CD4-positive, alpha-beta T cell (primary cell): ENCODE results near the gene SHKBP1. TPM values are rescaled to one million over a fixed set of nuclear protein-coding genes. Genes with fewer than 3 reads are reported as not detected.

Experiments
- ATAC-seq: fragments of 200-7000 bp; cut with Tn5 transposase; one replicate; pipeline ENCODE4 v1.10.0; 2022; ENCODE audit warnings: mild to moderate bottlenecking; ENCODE audit not compliant: poor library complexity
- CTCF ChIA-PET: fragments of 350-600 bp; sonication (Branson Sonifier 250); formaldehyde crosslinking; loops from one replicate; lab custom pipeline; 2021; ENCODE audit warnings: antibody characterized with exemption, inconsistent platforms; lab: Charles Lee
- POLR2A ChIA-PET: fragments of 350-600 bp; sonication (Branson Sonifier 250); formaldehyde crosslinking; loops from one replicate; lab custom pipeline; 2021; ENCODE audit warnings: antibody characterized with exemption, inconsistent platforms; lab: Charles Lee
- DNase-seq, 14 experiments: peaks; one replicate each; pipeline ENCODE4 v3.0.0-alpha.2; 2013 to 2020; ENCODE audit warnings: mixed read lengths in 2 of 14
- H3K27ac ChIP-seq, 2 donors: one replicate each; pipeline versions ENCODE4 v1.5.1 to v1.7.0; 2013; ENCODE audit warnings: low read length in 2 of 2, low read depth in 1 of 2, mild to moderate bottlenecking in 1 of 2
- H3K27me3 ChIP-seq, 2 experiments: 1 replicate in 1 of 2; 2 replicates in 1 of 2; pipeline versions ENCODE4 v1.6.1 to v1.7.0; 2013; ENCODE audit warnings: low read length in 2 of 2, control low read depth in 1 of 2, mild to moderate bottlenecking in 1 of 2, moderate library complexity in 1 of 2; ENCODE audit not compliant: insufficient read depth in 2 of 2, control insufficient read depth in 1 of 2
- H3K36me3 ChIP-seq: one replicate; pipeline ENCODE4 v1.6.1; 2013; ENCODE audit warnings: low read length, control low read depth; ENCODE audit not compliant: insufficient read depth
- H3K4me1 ChIP-seq: one replicate; pipeline ENCODE4 v1.6.1; 2013; ENCODE audit warnings: low read length, control low read depth; ENCODE audit not compliant: insufficient read depth
- H3K4me3 ChIP-seq: one replicate; pipeline ENCODE4 v1.5.1; 2013; ENCODE audit warnings: mild to moderate bottlenecking, low read length, moderate library complexity
- H3K9me3 ChIP-seq, 2 experiments: 1 replicate in 1 of 2; 2 replicates in 1 of 2; pipeline versions ENCODE4 v1.6.1 to v1.7.0; 2013; ENCODE audit warnings: low read length in 2 of 2, mild to moderate bottlenecking in 2 of 2, control low read depth in 1 of 2, moderate library complexity in 1 of 2; ENCODE audit not compliant: control insufficient read depth in 1 of 2, insufficient read depth in 1 of 2
- H3K27ac Mint-ChIP-seq: one replicate; pipeline ENCODE4 v1.8.0; 2020; ENCODE audit warnings: mixed read lengths
- H3K27me3 Mint-ChIP-seq: one replicate; pipeline ENCODE4 v1.8.0; 2021; ENCODE audit warnings: mixed read lengths
- H3K36me3 Mint-ChIP-seq: one replicate; pipeline ENCODE4 v1.8.0; 2021; ENCODE audit warnings: low read depth, mixed read lengths
- H3K4me1 Mint-ChIP-seq: one replicate; pipeline ENCODE4 v1.8.0; 2021; ENCODE audit warnings: low read depth, mixed read lengths
- H3K4me3 Mint-ChIP-seq: one replicate; pipeline ENCODE4 v1.8.0; 2020; ENCODE audit warnings: mild to moderate bottlenecking, mixed read lengths
- H3K9me3 Mint-ChIP-seq: one replicate; pipeline ENCODE4 v1.8.0; 2020; ENCODE audit warnings: mixed read lengths
- CTCF ChIP-seq: fragments of 200-600 bp; IDR thresholded peaks from one replicate; pipeline ENCODE4 v1.8.0; 2022; ENCODE audit warnings: antibody characterized with exemption, mild to moderate bottlenecking
- intact Hi-C, 2 experiments: fragments of 100-400 bp; cut with DNase I in 1 of 2; cut with micrococcal nuclease in 1 of 2; formaldehyde crosslinking; loops; one replicate each; pipeline versions ENCODE4 v1.15.1 to v1.9.0; 2023 to 2025; cut with DNase I, micrococcal nuclease
- total RNA-seq, 174 experiments: library from RNA in 2 of 174; stranded (reverse) in 2 of 174; gene quantifications; one replicate each; pipeline ENCODE4 v1.2.3 and lab custom pipeline; 2021 to 2026

SHKBP1 gene
- total RNA-seq, 2 experiments from 2014 or later, result 82.5 to 92.9 TPM

GRCh38 chr19:40640744-40641143, 64.1 kb downstream of the SHKBP1 start:
- Histone ChIP-seq H3K4me3 (no peak overlapping the region), H3K27ac (no peak overlapping the region), H3K27me3 (peaks cover 0 to under 1% of the 10 kb centered on the region in 2 experiments), H3K4me1 (peaks cover 11% of the 10 kb centered on the region), H3K9me3 (no peaks in the 10 kb centered on the region), H3K36me3 (no peaks in the 10 kb centered on the region)
- intact Hi-C loops, result no loop called here
- Mint-ChIP-seq H3K27ac (no peak overlapping the region), H3K27me3 (no peaks in the 10 kb centered on the region), H3K36me3 (no peaks in the 10 kb centered on the region), H3K4me1 (peaks cover 7% of the 10 kb centered on the region), H3K4me3 (no peak overlapping the region), H3K9me3 (no peaks in the 10 kb centered on the region)
- DNase-seq (peak in 2 of 14 experiments; percentile 37 to 40), ATAC-seq (peak; percentile 37)
- ChIA-PET POLR2A (no interaction called here), CTCF (no interaction called here)
- TF ChIP-seq CTCF, result no peak

Other genes with a start within 250 kb of the SHKBP1 start
- 10 to 100 TPM; 10.1 to 11.2 TPM for gene C19orf47, start 228.5 kb upstream of the SHKBP1 start, total RNA-seq
- 10 to 100 TPM; 56.1 to 58.3 TPM for gene PLD3, start 228.2 kb upstream of the SHKBP1 start, total RNA-seq
- under 1 TPM; 0.08 to 0.11 TPM for gene HIPK4, start 186.7 kb upstream of the SHKBP1 start, total RNA-seq
- 1 to 10 TPM; 1.5 TPM for gene PRX, start 163.5 kb upstream of the SHKBP1 start, total RNA-seq
- gene SERTAD1, start 150.9 kb upstream of the SHKBP1 start, total RNA-seq, result 10 to 100 TPM; 26.4 to 26.5 TPM
- gene SERTAD3, start 132.5 kb upstream of the SHKBP1 start, total RNA-seq, result 10 to 100 TPM; 17.4 to 19.2 TPM
- 1 to 10 TPM; 4.3 to 5.2 TPM for gene BLVRB, start 111.1 kb upstream of the SHKBP1 start, total RNA-seq
- under 1 TPM; 0.59 to 0.88 TPM for gene SPTBN4, start 109.9 kb upstream of the SHKBP1 start, total RNA-seq
- gene LTBP4, start 24.5 kb downstream of the SHKBP1 start, total RNA-seq, result 100 to 1,000 TPM; 116 to 134 TPM
- gene NUMBL, start 113.8 kb downstream of the SHKBP1 start, total RNA-seq, result 1 to 10 TPM; 5.2 to 5.4 TPM
- gene COQ8B, start 140.0 kb downstream of the SHKBP1 start, total RNA-seq, result 10 to 100 TPM; 16.4 to 18.3 TPM
- gene ITPKC, start 140.2 kb downstream of the SHKBP1 start, total RNA-seq, result 1 to 10 TPM; 3.7 to 4.5 TPM
- 1 to 10 TPM; 3.9 to 5.7 TPM for gene ACTMAP, start 173.6 kb downstream of the SHKBP1 start, total RNA-seq
- 10 to 100 TPM; 60.3 to 76.7 TPM for gene SNRPA, start 174.3 kb downstream of the SHKBP1 start, total RNA-seq
- gene MIA, start 198.6 kb downstream of the SHKBP1 start, total RNA-seq, result not detected
- 10 to 100 TPM; 26.6 to 26.9 TPM for gene RAB4B, start 201.4 kb downstream of the SHKBP1 start, total RNA-seq
- 100 to 1,000 TPM; 150 to 151 TPM for gene EGLN2, start 222.3 kb downstream of the SHKBP1 start, total RNA-seq